A549 treated with Mapracorat at 1 μM for 4 hours (cell line): ENCODE data around the gene PRDM4. TPM values are rescaled to one million over a fixed set of nuclear protein-coding genes. Genes with fewer than 3 reads are reported as not detected.

Source experiments
- total RNA-seq: library from RNA; stranded (reverse); fragments of 200-300 nt; extraction: Qiagen RNA extraction; gene quantifications from 5 replicates; pipeline ENCODE4 v1.2.3, GENCODE V29; 2022

The PRDM4 gene, protein sequence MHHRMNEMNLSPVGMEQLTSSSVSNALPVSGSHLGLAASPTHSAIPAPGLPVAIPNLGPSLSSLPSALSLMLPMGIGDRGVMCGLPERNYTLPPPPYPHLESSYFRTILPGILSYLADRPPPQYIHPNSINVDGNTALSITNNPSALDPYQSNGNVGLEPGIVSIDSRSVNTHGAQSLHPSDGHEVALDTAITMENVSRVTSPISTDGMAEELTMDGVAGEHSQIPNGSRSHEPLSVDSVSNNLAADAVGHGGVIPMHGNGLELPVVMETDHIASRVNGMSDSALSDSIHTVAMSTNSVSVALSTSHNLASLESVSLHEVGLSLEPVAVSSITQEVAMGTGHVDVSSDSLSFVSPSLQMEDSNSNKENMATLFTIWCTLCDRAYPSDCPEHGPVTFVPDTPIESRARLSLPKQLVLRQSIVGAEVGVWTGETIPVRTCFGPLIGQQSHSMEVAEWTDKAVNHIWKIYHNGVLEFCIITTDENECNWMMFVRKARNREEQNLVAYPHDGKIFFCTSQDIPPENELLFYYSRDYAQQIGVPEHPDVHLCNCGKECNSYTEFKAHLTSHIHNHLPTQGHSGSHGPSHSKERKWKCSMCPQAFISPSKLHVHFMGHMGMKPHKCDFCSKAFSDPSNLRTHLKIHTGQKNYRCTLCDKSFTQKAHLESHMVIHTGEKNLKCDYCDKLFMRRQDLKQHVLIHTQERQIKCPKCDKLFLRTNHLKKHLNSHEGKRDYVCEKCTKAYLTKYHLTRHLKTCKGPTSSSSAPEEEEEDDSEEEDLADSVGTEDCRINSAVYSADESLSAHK
- 18.3 to 20.8 TPM (median 18.6 TPM) in 5 replicates for total RNA-seq

DNA sequence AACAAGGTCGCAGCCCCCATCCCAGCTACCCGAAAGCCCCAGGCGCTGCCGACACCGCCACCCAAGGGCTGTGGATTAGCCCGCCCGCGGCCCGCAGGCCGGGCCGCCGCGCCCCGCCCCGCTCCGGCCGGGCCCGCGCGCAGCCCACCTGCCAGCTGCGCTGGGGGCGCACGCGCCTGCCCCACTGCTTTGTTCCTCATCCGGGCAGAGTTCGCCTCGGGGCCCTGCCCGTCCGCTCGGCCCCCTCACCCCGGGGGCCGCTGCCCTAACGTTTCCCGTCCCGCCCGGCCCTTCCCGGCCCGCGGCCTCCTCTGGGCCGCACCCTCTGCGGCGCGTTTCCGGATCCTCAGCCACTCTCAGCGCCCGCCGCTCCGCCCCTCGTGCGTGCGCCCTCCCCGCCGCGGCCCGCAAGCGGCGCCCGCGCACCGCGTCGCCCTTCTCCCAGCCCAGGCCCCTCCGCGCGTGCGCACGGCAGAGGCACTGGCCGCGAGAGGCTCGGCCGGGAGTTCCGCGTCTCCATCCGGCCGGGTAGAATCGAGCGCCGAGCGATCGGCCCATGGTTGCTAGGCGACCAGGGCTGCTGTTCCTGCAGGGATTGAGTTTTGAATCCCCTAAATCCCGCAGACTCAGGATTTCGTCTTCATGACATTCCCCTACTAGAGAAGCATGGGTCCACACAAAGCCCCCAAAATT lies at the start of gene PRDM4:
Gene PRDM4, minus strand, starts transcription at position 329 of the 693 bp plus-strand sequence. CDS start 622 bp downstream, outside the sequence.

DNA sequence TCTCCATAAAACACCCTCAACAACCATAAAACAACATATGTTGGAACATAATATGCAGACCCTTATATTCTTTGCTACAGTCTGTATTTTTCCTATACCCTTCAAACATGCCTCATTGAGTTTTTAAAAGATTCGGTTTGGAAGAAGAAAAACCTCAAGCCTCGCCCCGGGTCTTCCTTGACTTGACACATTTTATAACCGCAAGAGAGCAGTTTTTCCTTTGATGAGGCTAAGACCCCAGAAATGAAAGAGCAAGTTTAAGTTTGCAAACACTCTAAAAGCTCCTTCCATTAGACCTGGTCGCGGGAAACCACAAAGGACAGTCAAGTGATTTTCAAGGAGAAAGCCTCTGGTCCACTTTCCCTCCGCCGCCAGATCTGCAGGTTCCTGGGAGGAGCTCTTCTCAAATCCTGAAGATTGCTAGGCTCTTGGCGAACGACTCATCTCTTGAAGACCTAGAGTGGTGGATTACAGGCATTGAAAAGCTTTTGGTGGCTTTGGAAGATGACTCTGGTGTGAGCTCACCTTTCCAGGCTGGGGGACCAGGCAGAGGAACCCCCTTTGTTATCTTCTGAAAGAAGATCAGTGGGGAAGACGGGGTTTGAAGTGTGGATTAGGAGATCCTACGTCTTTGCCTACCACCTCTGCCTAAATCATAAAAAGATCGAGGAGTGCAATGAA lies 13.6 kb upstream of the PRDM4 start, which contains the start of gene ASCL4:
Gene ASCL4, plus strand, starts transcription at position 356 of the 681 bp plus-strand sequence. CDS start 515 bp downstream, outside the sequence.

DNA sequence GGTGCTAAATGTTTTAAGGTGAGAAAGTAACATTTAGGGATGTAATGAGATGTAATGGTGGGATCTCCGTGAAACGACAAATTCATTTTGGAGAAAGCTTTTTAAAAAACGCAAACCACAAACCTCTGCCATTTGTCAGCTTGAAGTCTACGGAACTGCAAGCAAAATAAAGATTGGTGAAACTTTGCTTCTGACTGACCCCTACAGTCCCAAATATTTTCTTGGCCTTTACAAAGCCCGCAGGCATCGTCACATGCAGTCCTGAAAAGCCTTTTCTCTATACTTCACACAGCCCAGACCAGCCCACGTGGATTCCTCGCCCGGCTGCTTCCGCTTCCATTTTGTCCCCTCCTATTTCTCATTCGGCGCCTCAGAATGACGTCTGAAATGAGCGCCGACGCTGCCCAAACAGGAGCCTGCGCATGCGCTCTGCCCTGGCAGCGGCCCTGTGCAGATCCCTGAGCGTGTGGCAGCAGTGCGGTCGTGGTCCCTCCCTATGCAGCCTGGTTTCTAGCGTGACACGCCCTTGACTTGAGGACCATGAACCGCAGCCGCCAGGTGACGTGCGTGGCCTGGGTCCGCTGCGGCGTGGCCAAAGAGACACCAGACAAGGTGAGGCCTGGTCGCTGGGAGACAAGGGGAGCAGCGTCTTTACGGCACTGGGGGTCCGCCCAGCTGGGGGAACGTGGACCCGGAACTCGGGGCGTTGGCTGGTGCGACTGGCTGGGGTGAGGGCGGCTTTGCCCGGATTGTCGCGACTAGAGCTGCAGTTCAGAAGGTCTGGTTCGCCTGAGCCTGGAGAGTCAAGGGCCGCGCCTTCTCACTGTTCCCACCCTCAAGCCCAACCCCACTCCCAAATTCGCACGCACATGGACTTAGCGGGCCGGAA lies 75.3 kb downstream of the PRDM4 start, which contains the start of gene PWP1:
Gene PWP1, plus strand, starts transcription at position 440 of the 889 bp plus-strand sequence. Its CDS starts 101 bp downstream, at position 541.

Other genes starting within 250 kb of the PRDM4 start
- gene PWP1, start 75.3 kb downstream of the PRDM4 start, total RNA-seq, result 86.1 to 105 TPM (median 92.9 TPM) in 5 replicates
- gene ASCL4, start 13.6 kb upstream of the PRDM4 start, total RNA-seq, result not detected in 5 replicates